GM12864 (cell line): ENCODE measurements around the gene SRGAP3.
A peak's percentile ranks its signal among the peaks of the same experiment; 100 is the strongest.

ENCODE experiments used
- DNase-seq: peaks from one replicate; pipeline ENCODE4 v3.0.0-alpha.2; 2011; ENCODE audit warnings: low read depth
- H3K4me3 ChIP-seq: 2 replicates; pipeline ENCODE4 v1.5.1; 2011; ENCODE audit warnings: mild to moderate bottlenecking, low read depth, low read length, control low read depth
- CTCF ChIP-seq: IDR thresholded peaks from 2 replicates; pipeline ENCODE4 v1.5.1; 2011; ENCODE audit warnings: low read depth, mild to moderate bottlenecking, moderate library complexity, low read length, control low read depth, inconsistent platforms; ENCODE audit errors: missing control alignments

The SRGAP3 gene

GRCh38 chr3:9254764-9255163 lies 5.3 kb upstream of the SRGAP3 start:
- H3K4me3 ChIP-seq, result no peak overlapping the region
- no peak for DNase-seq
- TF ChIP-seq CTCF, result no peak

GRCh38 chr3:9253327-9253726 lies 3.9 kb upstream of the SRGAP3 start:
- H3K4me3 ChIP-seq, result no peak overlapping the region
- no peak for TF ChIP-seq CTCF
- DNase-seq, result no peak

GRCh38 chr3:9251055-9251786 lies 1.8 kb upstream of the SRGAP3 start:
- no peak for TF ChIP-seq CTCF
- no peak overlapping the region for H3K4me3 ChIP-seq
- no peak for DNase-seq

- TF ChIP-seq CTCF, result peak; percentile 12
- H3K4me3 ChIP-seq, result no peak overlapping the region
- no peak for DNase-seq
These were observed 790 bp upstream of the SRGAP3 start for GRCh38 chr3:9250236-9250635.

- DNase-seq, result no peak
- TF ChIP-seq CTCF, result no peak
These were observed 749 bp downstream of the SRGAP3 start for GRCh38 chr3:9248522-9249271.

GRCh38 chr3:9247941-9248521 lies 1.4 kb downstream of the SRGAP3 start:
- DNase-seq, result no peak
- TF ChIP-seq CTCF, result no peak
- H3K4me3 ChIP-seq, result peak overlapping the region; percentile 73

More at GRCh38 chr3:9248522-9249271, 749 bp downstream of the SRGAP3 start:
- H3K4me3 ChIP-seq, result peak overlapping the region; percentile 73
